ENCODE measurements around the gene HCN4.
A peak's percentile ranks its signal among the peaks of the same experiment; 100 is the strongest.

Gene HCN4

DNA sequence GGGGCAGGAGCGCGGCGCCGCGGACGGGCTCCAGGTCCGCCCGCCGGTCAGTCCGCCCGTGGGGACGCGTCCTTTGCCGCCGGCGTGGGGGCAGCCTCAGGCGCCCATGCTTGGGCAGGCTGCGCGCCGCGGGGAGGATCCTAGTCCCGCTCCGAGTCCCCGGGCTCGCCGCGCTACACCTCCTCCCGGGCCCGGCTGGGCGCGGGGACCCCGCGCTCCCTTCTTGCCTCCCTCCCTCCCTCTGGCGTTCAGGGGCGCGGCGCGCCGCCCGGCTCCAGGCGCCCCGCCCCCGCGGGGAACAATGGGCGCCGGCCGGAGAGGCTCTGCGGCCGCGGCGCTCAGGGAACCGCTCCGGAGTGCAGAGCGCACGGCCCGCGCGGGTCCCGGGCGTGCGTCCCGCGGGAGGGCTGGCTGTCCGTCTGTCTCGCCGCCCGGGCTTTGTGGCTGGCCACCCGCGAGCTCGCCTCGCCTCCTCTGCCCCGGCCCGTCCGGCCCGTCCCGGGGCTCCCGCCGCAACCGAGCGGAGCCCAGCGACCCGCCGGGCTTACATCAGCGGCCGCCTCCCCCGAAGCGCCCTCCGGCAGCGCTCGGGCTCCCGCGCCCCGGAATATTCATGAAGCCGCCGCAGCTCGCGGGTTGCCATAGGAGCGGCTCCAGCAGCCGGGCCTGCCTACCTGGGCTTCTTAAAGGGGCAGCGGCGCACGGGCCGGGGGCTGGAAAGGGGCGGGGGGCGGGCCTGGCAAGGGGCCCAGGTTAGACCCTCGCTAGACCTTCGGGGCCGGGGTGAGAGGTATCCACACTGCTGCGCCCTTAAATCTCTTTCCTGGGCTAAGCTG is at the start of gene HCN4:
TSS of gene HCN4 (minus strand) at position 658 of the 836 bp plus-strand sequence. CDS start 688 bp downstream, outside the sequence.
- DNase-seq, result no peak

DNA sequence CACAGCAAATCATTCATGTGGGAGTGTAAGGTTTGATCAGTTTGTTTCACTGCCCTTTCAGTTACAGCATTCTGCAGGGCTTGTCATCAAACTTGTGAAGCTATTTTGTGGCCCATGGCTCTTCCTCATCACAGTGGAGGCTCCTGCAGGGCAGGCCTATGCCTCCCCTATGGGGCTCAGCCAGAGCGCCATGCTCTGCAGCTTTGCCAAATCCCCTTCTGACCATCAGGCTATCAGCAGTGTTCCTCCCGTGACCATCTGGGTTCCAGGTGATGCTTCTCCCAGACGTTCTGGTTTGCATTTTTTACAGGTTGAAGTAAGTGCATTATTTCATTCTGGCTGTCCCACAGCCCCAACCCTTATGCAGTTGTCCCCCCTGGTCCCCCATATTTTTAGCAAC is 46.1 kb upstream of the HCN4 start:
- no peak for DNase-seq

DNA sequence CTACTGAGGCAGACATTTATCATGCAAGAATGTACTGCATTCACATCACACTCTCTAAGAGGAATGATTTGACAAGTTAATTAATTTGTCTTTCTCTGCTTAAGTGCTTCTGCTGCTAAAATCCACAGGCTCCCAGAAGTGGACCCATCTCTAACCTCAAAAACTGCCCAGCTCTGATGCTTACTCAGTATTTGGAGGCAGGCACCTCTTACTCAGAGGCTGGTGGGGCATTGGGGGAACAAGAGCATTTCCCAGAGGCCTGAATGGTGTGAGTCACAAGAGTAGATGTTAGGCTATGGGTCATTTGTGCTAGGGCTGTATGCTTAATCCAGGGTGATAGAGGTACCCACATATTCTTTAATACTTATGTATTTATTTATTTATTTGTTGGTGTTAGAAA is 34.4 kb upstream of the HCN4 start:
- DNase-seq, result peak; percentile 65

DNA sequence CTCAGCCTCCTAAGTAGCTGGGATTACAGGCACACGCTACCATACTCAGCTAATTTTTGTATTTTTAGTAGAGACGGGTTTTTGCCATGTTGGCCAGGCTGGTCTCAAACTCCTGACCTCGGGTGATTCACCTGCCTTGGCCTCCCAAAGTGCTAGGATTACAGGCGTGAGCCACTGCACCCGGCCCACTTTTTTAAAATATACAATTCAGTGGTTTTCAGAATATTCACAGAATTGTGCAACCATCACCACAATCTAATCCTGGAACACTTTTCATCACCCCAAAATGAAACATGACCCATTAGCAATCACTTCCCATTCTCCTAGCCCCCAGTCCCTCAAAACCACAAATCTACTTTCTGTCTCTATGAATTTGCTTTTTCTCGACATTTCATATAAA is 31.5 kb upstream of the HCN4 start:
- DNase-seq, result peak; percentile 70

DNA sequence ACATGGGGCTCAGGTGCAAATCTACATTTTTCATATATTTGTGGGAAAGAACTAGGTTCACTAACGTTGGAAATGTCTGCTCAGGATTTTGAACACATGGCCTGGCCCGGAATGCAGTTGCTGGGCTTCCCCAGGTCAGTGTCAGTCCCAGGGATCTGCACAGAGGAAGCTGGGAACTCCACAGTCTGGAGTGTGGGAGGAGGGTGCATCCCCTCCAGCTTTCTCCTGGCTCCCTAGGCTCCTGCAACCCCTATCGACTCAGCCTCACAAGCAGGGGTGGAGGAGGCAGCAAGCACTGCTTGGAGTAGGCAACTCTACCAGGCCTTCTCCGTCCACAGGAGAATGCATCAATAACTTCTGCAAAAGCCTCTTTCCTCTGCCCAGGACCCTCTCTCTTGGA is 30.1 kb upstream of the HCN4 start:
- DNase-seq, result peak; percentile 16

DNA sequence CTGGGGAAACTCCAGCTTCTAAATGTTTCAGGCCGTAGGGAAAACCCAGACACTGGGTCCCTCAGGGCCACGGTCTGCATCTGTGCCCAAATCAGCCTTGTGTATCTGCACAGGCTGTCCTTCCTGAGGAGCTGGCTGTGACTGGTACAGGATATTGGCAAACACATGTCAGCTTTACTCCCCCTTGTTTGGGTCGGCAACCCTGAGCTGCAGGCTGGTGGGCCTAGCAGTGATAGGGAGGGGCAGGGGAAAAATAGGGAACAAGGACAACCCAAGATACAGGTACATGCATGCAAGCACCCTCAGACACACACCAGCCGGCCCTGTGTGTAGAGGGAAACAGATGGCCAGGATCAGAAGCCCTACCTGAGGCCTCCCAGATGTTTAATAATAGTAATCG is 28.7 kb upstream of the HCN4 start:
- DNase-seq, result no peak

DNA sequence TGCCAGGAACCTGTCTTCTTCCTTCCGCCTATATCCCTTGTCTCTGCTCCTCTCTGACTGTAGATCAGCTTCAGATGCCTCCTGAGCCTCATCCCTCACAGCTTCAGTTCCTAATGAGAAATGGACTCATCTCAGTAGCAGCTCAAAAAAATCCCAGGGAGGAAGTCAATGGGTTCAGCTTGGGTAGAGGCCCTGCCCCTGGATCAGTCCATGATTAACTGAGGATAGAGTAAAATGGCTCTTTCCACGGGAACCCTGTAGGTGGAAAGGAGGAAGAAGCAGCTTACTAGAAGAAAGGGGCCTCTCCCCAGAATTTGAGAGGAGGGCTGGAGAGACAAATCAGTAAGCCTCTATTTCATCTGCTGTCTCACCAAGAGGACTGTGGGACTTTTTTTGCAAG is 26.9 kb upstream of the HCN4 start:
- DNase-seq, result peak; percentile 16

DNA sequence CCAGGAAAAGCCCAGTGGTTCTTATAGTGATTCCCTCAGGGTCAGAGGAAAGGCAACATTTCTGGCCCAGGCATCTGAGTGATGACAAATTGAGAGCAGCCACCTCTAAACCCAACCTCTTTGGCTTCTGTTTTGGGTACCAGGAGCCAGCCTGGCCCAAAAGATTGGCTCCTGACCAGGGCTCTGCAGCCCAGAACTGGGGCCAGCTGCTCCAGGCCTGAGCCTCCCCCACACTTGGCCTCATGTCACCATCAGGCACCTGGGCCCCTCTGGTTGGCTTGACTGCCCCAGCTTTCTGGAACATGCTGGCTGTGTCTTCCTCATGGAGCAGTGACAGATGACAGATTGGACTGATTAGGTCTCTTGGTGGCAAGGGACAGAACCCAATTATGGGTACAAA is 26.0 kb upstream of the HCN4 start:
- DNase-seq, result no peak

DNA sequence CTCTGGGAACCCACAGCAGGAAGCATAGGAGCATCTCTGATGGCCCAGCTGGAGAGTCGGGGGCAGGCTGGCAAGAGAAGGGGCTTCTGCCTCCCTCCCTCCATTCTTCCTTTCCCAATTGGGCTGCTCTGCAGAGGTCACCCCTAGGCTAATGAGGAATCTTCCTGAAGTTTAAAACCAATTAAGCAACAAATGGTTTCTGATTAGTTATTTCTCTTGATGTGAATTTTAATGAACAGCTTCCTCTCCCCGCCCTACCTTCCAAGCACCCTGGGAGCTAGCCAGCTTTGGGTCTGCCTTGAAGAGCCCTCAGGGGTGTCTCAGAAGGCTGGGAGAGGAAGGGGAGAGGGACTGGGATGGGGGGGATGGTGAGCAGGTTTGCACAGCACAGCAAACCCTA is 24.6 kb upstream of the HCN4 start:
- DNase-seq, result no peak

DNA sequence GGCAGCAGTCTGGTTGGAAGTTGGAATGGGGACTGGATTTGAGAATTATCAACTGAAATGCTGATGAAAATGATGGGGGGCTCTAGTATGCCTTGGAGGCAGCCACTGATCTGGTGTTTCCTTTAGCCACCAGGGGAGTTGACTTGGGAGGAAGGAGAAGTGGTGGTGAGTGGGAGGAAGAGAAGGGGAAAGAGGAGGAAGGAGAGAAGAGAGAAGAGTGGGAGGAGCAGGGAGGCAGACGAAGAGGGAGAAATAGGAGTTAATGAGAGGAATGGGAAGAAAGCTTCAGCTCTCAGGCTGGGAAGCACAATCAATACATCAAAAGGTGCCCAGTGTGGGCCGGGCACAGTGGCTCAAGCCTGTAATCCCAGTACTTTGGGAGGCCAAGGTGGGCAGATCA is 23.3 kb upstream of the HCN4 start:
- no peak for DNase-seq

DNA sequence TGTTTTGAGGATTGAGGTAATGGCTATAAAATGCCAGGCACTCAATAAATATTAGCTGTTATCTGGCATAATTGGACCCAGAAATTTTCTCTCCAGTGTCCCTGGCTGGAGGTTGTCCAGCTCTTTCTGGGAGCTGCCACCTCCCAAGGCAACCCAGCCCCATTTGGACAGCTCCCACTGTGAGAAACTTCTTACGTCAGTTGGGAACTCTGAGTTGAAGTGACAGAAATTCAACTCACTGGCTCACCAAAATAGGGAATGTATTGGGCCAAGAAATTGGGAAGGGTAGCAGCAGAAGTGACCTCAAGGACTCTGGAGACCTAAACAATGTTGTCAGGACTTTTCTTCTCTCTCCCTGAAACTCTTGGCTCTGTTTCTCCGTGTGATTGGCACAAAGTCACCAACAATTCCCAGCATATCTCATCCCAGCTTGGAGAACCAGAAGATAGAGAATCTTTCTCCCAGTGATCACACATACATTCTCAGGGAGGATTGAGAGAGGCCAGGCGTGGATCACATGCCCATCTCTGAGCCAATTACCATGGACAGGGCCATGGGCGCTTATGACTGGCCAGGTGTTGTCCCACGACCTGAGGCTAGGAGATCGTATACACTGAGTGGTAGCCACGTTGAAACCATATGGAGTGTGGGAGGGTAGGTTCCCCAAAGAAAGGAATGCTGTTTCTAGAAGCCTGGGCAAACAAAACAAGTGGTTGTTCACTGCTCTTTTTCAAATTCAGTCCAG is 22.5 kb upstream of the HCN4 start:
- DNase-seq, result no peak

DNA sequence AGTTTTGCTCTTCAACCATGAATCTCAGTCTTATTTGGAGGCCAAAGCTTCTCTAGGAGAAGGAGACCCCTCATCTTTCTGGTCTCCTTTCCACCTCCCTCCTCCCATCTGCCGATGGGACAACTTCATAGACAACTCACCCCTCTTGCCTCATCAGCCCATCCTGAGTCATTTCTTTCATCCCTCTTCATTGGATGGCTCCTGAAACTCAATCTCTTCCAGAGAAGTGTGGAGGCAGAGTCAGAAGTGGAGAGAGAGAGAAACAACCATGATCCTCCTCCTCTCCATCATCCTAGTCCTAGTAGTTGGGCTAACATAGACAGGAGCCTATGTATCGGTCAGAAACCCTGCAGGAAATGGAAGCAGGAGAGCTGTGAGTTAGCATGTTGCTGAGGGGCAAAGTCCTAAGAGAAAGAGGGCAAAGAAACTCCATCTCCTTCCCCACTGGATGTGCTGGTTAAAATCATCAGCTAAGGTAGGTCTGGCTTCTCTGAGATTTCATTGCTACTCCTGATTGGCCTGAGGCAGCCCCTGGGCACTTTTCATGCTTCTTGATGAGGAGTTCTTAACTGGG is 21.3 kb upstream of the HCN4 start:
- no peak for DNase-seq

DNA sequence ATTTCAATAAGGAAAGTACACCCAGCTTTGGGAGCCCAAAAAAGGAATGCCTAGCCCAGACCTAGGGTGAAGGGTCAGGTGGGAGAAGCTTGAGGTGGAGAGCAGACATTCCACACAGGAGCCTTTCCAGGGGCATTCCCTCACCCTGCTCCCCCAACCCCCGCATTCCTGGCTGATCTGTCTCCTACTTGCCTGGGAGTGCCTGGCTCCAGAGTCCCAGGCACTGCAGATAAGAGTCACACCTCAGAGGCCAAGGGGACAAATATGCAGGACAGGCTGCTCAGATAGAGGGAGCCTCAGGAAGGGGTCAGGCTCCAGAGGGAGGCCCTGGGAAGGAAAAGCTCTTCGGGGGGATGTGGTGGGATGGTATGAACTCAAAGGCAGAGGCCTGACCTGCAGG is 20.8 kb upstream of the HCN4 start:
- no peak for DNase-seq

DNA sequence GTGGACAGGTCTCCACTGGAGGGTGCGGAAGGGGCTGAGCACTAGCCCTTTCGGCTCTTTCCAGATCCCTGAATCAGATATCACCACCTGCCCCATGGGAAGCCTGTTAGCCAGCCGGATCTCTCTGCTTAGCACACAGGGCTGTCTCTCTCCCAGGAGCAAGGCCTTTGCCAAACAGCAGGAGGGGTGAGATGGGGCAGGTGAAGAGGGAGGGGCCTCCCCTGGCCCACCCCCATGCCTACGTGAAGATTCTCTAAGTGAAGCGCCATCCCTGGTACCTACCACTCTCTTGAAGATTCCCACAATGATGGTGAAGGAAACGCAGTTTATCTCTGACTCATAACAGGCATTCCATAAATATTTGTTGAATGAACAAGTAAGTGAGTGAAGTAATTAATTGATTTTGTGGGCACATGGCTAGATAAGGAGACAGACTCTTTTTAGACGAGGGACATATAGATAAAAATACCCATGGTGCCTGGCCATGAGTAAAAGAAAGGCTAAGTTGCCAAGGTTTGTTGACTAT is 19.6 kb upstream of the HCN4 start:
- no peak for DNase-seq

DNA sequence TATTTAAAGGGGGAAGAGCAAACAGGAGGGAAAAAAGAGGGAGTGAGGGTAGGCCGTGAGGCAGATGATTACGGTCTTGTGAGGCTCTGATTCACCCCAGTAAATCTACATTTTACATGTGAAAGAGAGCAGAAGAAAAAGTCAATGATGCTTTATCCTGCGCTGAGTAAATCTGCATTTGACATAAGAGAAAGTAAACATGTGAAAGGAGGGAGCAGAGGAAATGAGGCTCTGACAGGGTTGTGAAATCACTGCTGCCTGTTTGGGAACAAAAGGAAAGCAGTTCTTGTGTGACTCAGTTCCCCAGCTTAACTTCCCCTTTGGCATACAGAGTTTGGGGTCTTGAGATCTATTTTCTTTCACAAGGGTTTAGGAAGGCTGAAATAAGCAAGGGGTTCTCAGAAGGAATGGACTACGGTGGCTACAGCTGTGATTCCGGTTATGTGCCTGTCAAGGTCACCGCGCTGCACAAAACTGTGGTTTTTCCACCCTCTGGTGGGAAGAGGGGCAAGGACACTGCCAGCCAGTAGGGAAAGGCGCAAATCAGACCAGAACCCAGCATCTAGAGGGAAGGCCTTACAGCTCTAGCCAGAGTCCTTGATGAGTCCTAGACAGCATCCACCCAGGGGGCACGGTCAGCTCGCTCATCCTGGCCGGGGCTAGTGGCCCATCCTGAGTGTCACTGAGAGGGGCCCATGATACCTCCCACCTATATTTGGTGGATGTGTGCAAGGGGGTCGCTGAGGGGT is 18.9 kb upstream of the HCN4 start:
- DNase-seq, result peak; percentile 67

DNA sequence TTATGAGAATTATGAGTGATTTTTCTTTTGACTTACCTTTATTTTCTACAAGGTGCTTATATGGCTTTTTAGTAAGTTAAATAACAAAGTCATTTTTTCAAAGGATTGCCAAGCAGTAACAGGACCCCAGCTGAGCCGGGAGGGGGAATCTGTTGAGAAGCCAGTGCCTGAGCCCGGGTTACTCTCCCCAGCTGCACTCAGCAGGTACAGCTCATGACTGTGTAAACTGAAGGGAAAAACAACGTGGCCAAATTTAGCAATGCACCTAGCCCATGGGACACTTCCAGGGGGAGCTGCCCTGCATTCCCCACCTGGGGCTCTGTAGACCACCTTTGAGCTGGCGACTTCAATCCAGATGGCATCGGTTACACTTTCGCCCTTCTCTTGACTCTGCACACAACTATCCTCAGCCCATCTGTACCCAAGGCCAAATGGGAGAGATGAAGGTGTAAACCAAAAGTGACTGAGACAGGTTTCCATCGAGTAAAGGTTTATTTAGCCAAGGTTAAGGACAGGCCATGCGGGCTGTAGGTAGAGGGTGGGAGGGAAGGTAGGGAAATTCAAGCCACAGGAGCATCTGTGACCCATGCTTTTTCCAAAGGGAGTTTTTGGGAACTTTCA is 18.2 kb upstream of the HCN4 start:
- no peak for DNase-seq

DNA sequence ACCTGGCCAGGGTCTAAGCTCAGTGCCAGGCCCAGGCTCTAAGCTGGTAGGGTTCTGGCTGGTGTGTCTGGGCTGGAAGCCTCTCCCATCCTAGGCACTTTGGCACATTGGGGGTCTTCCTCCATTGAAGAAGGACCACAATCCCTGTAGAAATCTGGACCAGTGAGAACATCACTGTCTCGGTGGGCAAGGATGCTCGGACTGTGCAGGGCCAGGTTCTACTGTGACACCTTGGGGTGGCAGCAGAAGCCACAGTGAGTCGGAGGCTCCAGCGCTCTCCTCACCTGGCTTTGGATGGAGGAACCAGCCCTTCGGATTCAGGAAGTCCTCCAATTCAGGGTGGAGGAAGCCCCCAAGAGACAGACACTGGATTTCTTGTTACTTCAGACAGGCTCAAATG is 17.5 kb upstream of the HCN4 start:
- DNase-seq, result no peak

DNA sequence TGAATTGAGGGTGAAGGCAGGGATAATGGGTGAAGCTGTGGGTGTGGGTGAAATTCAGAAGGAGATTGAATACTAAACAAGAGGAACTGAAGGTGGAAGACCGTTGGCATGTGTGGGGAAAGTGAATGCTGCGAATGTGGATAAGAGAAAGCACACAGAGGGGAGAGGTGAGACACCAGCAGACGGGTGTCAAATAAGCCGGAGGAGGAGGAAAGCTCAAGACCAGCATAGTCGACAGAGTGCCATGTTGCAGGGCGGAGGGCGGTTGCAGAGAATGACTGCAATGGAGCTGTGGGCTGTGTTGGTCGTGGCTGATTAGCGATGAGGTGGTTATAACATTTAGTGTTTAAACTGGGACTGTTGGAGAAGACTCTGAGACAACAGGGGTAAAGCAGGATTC is 16.4 kb upstream of the HCN4 start:
- no peak for DNase-seq

DNA sequence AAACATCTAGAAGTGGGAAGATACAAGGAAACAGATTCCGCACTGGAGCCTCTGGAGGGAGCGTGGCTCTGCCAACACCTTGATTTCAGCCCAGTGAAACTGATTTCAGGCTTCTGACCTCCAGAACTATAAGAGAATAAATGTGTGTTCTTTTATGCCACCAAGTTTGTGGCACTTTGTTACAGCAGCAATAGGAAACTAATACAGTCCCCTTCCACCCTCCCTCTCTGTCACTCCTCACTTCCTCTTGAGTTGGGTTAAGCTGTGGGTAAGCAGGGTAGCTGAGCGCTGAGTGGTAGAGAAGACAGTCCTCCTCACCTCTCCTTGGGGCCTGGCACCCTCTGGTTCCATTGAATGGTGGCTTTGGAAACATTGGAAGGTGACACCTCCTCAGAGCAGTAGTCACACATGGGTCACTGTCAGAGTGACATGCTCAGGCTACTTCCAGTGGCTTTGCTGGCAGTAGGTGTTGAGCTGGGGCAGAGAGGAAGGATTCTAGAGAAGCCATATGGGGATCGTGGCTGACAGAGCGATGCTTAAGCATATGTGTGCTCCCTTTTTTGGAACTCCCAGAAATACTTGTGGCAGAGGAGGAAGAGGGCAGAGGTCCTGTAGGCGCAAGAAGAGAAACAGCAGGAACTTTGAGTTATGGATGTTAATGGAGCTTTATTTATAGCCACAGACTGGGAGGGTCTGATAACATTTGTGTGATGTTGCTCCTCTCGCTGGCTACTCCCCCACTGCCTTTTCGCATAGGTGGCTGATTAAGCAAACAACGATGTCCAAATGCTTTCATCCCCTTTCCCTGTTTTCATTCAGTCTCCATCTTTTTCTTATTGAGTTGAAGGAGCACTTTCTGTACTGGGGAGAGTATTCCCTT is 14.8 kb upstream of the HCN4 start:
- no peak for DNase-seq

DNA sequence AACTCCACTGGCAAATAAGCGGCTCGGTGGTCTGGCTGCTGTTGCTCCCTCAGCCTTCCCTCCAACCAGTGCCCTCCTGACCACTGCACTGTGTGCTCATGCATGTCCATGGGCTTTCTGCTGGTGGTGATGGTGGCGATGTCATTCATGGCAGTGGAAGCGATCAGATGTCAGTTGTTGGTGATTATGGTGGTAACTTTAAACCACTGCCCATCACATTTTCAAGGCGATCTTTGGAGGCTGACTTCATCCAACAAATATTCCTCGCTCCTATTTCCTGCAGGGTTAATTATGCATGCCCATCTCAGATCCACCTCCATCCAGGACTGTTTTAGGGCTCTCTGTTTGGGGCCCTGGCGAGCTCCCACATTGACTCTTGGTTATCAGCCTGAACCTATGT is 13.4 kb upstream of the HCN4 start:
- DNase-seq, result no peak

DNA sequence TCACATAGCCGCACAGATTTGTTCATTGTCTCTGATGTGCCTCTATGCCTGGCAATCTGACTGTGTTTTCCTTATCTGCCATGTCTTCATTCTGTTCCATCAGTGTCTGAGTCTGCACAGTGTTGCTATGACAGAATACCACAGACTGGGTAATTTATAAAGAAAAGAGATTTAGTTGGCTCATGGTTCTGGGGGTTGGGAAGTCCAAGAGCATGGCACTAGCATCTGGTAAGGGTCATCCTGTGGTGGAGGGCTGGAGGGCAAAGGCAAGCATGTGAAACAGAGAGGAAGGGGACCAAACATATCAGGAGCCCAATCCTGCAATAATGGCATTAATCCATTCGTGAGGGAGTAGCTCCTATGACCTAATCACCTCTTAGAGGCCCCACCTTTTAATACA is 11.9 kb upstream of the HCN4 start:
- DNase-seq, result no peak

DNA sequence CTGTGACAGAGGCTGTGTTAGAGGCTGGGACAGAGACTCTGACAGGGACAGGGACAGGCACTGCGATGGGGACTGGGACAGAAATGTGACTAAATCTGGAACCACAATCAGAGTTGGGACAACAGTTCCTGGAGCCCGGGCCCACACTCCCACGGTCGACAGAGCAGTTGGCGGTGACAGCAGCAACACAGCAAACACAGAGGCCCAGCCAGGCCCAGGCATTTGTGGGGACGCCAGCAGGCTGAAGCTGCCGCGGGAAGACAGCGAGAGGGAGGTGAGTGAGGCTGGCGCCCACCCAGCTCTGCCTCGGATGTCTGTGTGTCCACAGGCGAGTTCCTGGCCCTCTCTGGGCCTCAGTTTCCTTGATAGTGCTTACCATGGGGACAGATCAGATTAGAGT is 9.3 kb upstream of the HCN4 start:
- DNase-seq, result no peak
